ENCODE measurements around the gene NANOS3. TPM values are rescaled to one million over a fixed set of nuclear protein-coding genes. Genes with fewer than 3 reads are reported as not detected.

Gene NANOS3
- total RNA-seq (2022; extraction: Qiagen RNA extraction), result 1.3 to 3.4 TPM (median 2.5 TPM) in 5 replicates

DNA sequence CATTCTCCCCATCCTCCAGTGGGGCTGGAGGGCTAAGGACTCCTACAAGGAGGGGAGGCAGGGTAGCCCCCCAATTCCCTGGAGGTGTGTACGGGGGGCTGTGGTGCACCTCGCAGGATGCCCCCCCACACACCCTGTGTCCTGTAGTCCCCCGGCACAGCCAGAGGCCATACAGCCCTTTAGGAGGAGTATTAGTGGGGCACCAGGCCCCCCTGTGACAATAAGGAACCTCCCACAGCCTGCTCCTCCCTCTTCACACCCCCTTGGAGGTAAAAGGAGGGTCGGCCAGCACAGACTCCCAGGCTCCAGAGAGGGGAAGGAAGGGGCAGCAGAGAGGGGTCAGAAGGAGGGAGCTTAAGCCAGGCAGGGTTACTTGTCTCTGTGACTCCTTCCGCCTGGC lies at the start of gene NANOS3:
TSS of gene NANOS3 (plus strand) at position 301 of the 400 bp plus-strand sequence. CDS start 115 bp downstream, outside the sequence.

DNA sequence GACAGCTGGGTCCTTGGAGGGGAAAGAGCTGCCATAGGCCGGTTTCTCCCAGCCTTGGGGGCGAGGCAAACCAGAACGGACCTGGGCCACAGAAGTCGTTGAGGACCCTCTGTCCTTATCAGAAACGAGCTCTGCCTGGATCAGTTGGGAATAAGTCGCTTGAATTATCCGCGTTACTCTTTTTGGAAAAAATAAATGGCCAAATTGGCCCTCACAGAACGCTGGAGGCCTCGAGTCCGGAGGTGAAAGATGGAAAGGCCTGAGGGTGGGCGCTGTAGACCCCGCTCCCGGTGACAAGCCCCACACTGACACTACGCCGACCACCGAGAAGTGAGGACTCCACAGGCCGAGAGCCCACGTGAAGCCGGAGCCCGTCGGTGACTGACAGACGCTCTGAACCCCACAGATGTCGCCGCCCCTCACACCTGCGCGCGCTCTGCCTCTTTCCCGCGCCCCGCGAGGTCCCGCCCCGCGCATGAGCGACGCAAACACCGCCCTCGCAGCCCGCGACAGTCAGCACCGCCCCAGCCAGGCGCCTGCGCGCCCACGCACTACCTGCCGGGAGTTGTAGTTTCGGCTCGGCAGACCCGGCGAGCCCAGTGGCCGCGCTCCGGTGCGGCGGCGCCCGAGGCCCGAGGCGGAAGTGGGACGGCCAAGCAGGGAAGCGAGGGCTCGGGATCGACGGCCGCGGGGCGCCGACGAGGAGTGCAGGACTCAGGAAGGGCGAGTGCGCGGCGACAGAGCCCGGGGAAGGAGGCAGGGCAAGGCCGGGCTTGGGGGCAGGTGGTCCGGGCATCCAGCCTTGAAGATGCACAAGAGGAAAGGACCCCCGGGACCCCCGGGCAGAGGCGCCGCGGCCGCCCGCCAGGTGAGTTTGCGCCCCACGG lies 28.9 kb downstream of the NANOS3 start, which contains the start of the genes BRME1 and CC2D1A:
TSS of gene BRME1 (minus strand) at position 484 of the 887 bp plus-strand sequence. CDS start 1,225 bp downstream, outside the sequence.
TSS of gene CC2D1A (plus strand) at position 568 of the 887 bp plus-strand sequence. CDS start at position 809, 241 bp downstream.

Other genes with a start within 250 kb of the NANOS3 start
- 7.1 to 13.8 TPM (median 12.8 TPM) in 5 replicates for gene MRI1, start 112.6 kb upstream of the NANOS3 start, total RNA-seq (2022; extraction: Qiagen RNA extraction)
- gene C19orf53, start 102.7 kb upstream of the NANOS3 start, total RNA-seq (2022; extraction: Qiagen RNA extraction), result 142 to 202 TPM (median 181 TPM) in 5 replicates
- 2.1 to 3.2 TPM (median 2.9 TPM) in 5 replicates for gene ZSWIM4, start 81.7 kb upstream of the NANOS3 start, total RNA-seq (2022; extraction: Qiagen RNA extraction)
- 0.51 to 0.96 TPM (median 0.64 TPM) in 5 replicates for gene BRME1, start 29.0 kb downstream of the NANOS3 start, total RNA-seq (2022; extraction: Qiagen RNA extraction)
- gene CC2D1A, start 29.1 kb downstream of the NANOS3 start, total RNA-seq (2022; extraction: Qiagen RNA extraction), result 6.3 to 10.5 TPM (median 10.4 TPM) in 5 replicates
- 1.2 to 1.5 TPM (median 1.2 TPM) in 5 replicates for gene PODNL1, start 61.3 kb downstream of the NANOS3 start, total RNA-seq (2022; extraction: Qiagen RNA extraction)
- 16.7 to 20.8 TPM (median 19.9 TPM) in 5 replicates for gene DCAF15, start 75.4 kb downstream of the NANOS3 start, total RNA-seq (2022; extraction: Qiagen RNA extraction)
- 2.1 to 5.1 TPM (median 5.1 TPM) in 5 replicates for gene RFX1, start 129.2 kb downstream of the NANOS3 start, total RNA-seq (2022; extraction: Qiagen RNA extraction)
- not detected in 5 replicates for gene RLN3, start 151.0 kb downstream of the NANOS3 start, total RNA-seq (2022; extraction: Qiagen RNA extraction)
- 7.0 to 10.6 TPM (median 8.7 TPM) in 5 replicates for gene IL27RA, start 154.6 kb downstream of the NANOS3 start, total RNA-seq (2022; extraction: Qiagen RNA extraction)
- gene PALM3, start 184.9 kb downstream of the NANOS3 start, total RNA-seq (2022; extraction: Qiagen RNA extraction), result 1.5 to 2.1 TPM (median 1.9 TPM) in 5 replicates
- gene MISP3, start 195.7 kb downstream of the NANOS3 start, total RNA-seq (2022; extraction: Qiagen RNA extraction), result 2.0 to 4.6 TPM (median 3.6 TPM) in 5 replicates
- gene C19orf67, start 208.6 kb downstream of the NANOS3 start, total RNA-seq (2022; extraction: Qiagen RNA extraction), result not detected in 5 replicates
- gene SAMD1, start 213.6 kb downstream of the NANOS3 start, total RNA-seq (2022; extraction: Qiagen RNA extraction), result 26.8 to 44.2 TPM (median 40.6 TPM) in 5 replicates
- 33.2 to 40.2 TPM (median 37.5 TPM) in 5 replicates for gene PRKACA, start 240.6 kb downstream of the NANOS3 start, total RNA-seq (2022; extraction: Qiagen RNA extraction)

All from A549 treated with dexamethasone at 1 μM for 4 hours (cell line).